Activated CD4-positive, alpha-beta T cell treated with anti-CD3 and anti-CD28 coated beads, Interleukin-2, Interleukin-6, amounts not matched to agents 100 ng/mL and 50 ng/mL, durations not matched to agents 16 hours and 8 hours (primary cell): Measurements from ENCODE around the gene PRSS3.
"Not testable (repeated sequence)": the region's sequence is repeated elsewhere in the genome, so short reads cannot be mapped to it uniquely, and the experiment has no call there.

ENCODE experiments used
- DNase-seq: peaks from one replicate; pipeline ENCODE4 v3.0.0-alpha.2; 2020

Gene PRSS3

DNA sequence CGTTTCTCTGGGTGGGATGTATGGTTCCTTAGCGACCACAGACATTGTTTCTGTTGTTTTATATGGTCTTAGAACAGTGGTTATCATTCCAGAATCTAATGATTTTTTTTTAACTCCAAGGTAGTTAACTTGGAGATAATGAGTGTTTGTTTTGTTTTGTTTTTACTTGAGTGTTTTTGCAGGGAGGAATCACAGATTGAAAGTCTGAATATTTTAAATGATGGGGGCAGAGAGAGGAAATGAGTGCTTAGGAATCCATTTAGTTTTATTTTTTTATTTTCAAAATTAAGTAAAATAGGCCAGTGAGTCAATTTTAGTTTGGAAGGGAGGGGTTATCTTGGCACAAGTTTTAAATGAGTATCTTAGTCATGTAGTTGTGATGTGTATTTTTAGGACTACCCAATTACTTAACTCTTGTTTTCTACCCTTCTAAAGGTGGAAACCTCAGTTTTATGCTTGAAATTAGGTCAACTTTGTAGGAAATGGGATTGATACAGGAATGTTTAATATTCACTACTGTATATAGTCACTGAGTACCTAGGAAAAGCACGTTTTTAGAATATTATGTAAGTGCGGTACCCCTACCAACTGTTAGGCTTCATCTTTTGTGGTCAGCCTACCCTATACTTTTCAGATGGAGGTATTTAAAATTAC is 23.6 kb downstream of the PRSS3 start:
- DNase-seq, result no peak

- no peak for DNase-seq
Observed at GRCh38 chr9:33820231-33820745, 24.9 kb downstream of the PRSS3 start.

GRCh38 chr9:33823801-33824200 is 28.4 kb downstream of the PRSS3 start:
- no peak for DNase-seq

DNA sequence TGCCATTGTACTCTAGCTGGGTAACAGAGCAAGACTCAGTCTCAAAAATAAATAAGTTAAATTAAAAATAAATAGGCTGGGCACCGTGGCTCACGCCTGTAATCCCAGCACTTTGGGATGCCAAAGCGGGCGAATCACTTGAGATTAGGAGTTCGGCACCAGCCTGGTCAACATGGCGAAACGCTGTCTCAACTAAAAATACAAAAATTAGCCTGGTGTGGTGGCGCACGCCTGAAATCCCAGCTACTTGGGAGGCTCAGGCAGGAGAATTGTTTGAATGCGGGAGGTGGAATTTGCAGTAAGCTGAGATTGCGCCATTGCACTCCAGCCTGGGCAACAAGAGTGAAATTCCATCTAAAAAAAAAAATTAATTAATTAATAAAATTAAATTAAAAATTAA is 31.9 kb downstream of the PRSS3 start:
- DNase-seq, result not testable (repeated sequence)

- not testable (repeated sequence) for DNase-seq
Observed at GRCh38 chr9:33829641-33830230, 34.4 kb downstream of the PRSS3 start.

- DNase-seq, result no peak
Observed at GRCh38 chr9:33835625-33836260, 40.4 kb downstream of the PRSS3 start.

DNA sequence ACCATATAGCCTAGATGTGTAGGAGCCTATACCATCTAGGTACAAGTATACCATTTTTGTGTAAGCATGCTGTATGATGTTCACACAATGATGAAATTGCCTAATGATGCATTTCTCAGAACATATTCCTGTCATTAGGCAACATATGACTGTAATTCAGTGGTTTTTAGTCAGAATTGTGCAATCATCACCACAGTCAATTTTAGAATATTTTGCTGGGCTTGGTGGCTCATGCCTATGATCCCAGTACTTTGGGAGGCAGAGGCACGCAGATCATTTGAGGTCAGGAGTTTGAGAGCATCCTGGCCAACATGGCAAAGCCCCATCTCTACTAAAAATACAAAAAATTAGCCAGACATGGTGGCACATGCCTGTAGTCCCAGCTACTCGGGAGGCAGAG is 40.9 kb downstream of the PRSS3 start:
- peak; percentile 84 for DNase-seq

GRCh38 chr9:33837138-33837537 is 41.8 kb downstream of the PRSS3 start:
- peak; percentile 10 for DNase-seq

GRCh38 chr9:33840381-33840780 is 45.0 kb downstream of the PRSS3 start:
- no peak for DNase-seq

- no peak for DNase-seq
Observed at GRCh38 chr9:33843312-33843961, 48.1 kb downstream of the PRSS3 start.

DNA sequence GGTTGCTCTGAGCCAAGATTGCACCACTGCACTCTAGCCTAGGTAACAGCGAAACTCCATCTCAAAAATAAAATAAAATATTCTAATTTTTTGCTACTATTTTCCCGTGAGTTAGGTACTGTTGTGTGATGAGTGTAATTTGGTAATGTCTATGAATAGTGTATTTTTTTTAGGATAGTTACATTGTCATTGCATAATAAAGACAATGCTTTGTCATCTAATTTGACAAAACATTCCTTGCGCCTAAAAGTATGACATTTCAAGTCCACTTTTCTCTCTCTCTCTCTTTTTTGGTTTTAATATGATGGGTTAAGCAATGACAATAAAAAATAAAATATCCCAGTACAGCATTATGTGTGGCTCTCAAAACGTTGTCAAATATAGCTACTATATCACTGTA is 50.9 kb downstream of the PRSS3 start:
- DNase-seq, result no peak

DNA sequence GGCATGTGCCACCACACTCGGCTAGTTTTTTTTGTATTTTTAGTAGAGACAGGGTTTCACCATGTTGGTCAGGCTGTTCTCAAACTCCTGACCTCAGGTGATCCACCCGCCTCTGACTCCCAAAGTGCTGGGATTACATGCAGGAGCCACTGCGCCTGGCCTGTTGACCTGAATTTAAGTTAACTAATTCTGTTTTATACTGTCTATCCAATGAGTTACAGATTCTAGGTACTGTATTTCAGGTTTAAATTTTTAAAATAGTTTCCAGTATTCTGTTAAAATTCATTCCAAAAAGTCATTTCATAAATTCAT is 52.5 kb downstream of the PRSS3 start:
- not testable (repeated sequence) for DNase-seq
